Nephron (organoid): Measurements from ENCODE around the gene KMT2A.
A peak's percentile ranks its signal among the peaks of the same experiment; 100 is the strongest.

Experiments
- H3K27ac Mint-ChIP-seq, 3 experiments: 2 replicates each; pipeline ENCODE4 v1.8.0; 2020; ENCODE audit warnings: mixed read lengths in 3 of 3, mild to moderate bottlenecking in 2 of 3, moderate library complexity in 1 of 3
- H3K27me3 Mint-ChIP-seq: 2 replicates; pipeline ENCODE4 v1.8.0; 2021; ENCODE audit warnings: low read depth, mild to moderate bottlenecking, moderate library complexity, mixed read lengths
- H3K36me3 Mint-ChIP-seq: 2 replicates; pipeline ENCODE4 v1.8.0; 2020; ENCODE audit warnings: low read depth, mixed read lengths
- H3K4me1 Mint-ChIP-seq: 2 replicates; pipeline ENCODE4 v1.8.0; 2020; ENCODE audit warnings: mixed read lengths
- H3K4me3 Mint-ChIP-seq, 3 experiments: 2 replicates each; pipeline ENCODE4 v1.8.0; 2020; ENCODE audit warnings: mild to moderate bottlenecking in 3 of 3, mixed read lengths in 3 of 3, moderate library complexity in 2 of 3
- H3K9me3 Mint-ChIP-seq: 2 replicates; pipeline ENCODE4 v1.8.0; 2020; ENCODE audit warnings: mixed read lengths
- TF ChIP-seq, protein P1 (sequence below), 3 experiments: fragments of 200-600 bp; sonication (generic); IDR thresholded peaks; one replicate each; pipeline ENCODE4 v1.5.0; 2021; ENCODE audit warnings: antibody characterized with exemption in 3 of 3; ENCODE audit not compliant: unreplicated experiment in 3 of 3

The KMT2A gene

GRCh38 chr11:118511601-118512000 is 75.3 kb downstream of the KMT2A start:
- H3K36me3 Mint-ChIP-seq: peaks cover 70% of the 10 kb centered on the region
- H3K27me3 Mint-ChIP-seq: no peaks in the 10 kb centered on the region
- H3K27ac Mint-ChIP-seq: no peak overlapping the region
- H3K9me3 Mint-ChIP-seq: no peaks in the 10 kb centered on the region
- TF ChIP-seq, protein P1, sequence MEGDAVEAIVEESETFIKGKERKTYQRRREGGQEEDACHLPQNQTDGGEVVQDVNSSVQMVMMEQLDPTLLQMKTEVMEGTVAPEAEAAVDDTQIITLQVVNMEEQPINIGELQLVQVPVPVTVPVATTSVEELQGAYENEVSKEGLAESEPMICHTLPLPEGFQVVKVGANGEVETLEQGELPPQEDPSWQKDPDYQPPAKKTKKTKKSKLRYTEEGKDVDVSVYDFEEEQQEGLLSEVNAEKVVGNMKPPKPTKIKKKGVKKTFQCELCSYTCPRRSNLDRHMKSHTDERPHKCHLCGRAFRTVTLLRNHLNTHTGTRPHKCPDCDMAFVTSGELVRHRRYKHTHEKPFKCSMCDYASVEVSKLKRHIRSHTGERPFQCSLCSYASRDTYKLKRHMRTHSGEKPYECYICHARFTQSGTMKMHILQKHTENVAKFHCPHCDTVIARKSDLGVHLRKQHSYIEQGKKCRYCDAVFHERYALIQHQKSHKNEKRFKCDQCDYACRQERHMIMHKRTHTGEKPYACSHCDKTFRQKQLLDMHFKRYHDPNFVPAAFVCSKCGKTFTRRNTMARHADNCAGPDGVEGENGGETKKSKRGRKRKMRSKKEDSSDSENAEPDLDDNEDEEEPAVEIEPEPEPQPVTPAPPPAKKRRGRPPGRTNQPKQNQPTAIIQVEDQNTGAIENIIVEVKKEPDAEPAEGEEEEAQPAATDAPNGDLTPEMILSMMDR (IDR thresholded peaks at IDR 0.05; ENCODE audit: unreplicated experiment in 3 of 3): no peak
- H3K4me3 Mint-ChIP-seq: no peak overlapping the region
- no peaks in the 10 kb centered on the region for H3K4me1 Mint-ChIP-seq

- TF ChIP-seq, protein P1 (IDR thresholded peaks at IDR 0.05; ENCODE audit: unreplicated experiment in 3 of 3): no peak
- no peaks in the 10 kb centered on the region for H3K4me1 Mint-ChIP-seq
Observed at GRCh38 chr11:118514103-118514502, 77.8 kb downstream of the KMT2A start.

GRCh38 chr11:118519549-118519948 is 83.3 kb downstream of the KMT2A start:
- TF ChIP-seq, protein P1 (IDR thresholded peaks at IDR 0.05; ENCODE audit: unreplicated experiment in 3 of 3): no peak
- Mint-ChIP-seq H3K9me3 (no peaks in the 10 kb centered on the region), H3K36me3 (peaks cover 71% of the 10 kb centered on the region), H3K27me3 (no peaks in the 10 kb centered on the region), H3K4me1 (peaks cover 23% of the 10 kb centered on the region), H3K4me3 (no peak overlapping the region), H3K27ac (no peak overlapping the region)

More at GRCh38 chr11:118514103-118514502, 77.8 kb downstream of the KMT2A start:
- Mint-ChIP-seq H3K36me3 (peaks cover 61% of the 10 kb centered on the region), H3K27ac (no peak overlapping the region), H3K9me3 (no peaks in the 10 kb centered on the region), H3K4me3 (no peak overlapping the region), H3K27me3 (no peaks in the 10 kb centered on the region)

GRCh38 chr11:118521892-118522311 is 85.6 kb downstream of the KMT2A start:
- peaks cover 30% of the 10 kb centered on the region for H3K4me1 Mint-ChIP-seq
- H3K36me3 Mint-ChIP-seq: peaks cover 58% of the 10 kb centered on the region
- H3K27me3 Mint-ChIP-seq: no peaks in the 10 kb centered on the region
- TF ChIP-seq, protein P1 (IDR thresholded peaks at IDR 0.05; ENCODE audit: unreplicated experiment in 3 of 3): no peak
- no peak overlapping the region for H3K4me3 Mint-ChIP-seq
- no peaks in the 10 kb centered on the region for H3K9me3 Mint-ChIP-seq
- H3K27ac Mint-ChIP-seq: peak overlapping the region in 2 of 3 experiments; percentile 23 to 26

DNA sequence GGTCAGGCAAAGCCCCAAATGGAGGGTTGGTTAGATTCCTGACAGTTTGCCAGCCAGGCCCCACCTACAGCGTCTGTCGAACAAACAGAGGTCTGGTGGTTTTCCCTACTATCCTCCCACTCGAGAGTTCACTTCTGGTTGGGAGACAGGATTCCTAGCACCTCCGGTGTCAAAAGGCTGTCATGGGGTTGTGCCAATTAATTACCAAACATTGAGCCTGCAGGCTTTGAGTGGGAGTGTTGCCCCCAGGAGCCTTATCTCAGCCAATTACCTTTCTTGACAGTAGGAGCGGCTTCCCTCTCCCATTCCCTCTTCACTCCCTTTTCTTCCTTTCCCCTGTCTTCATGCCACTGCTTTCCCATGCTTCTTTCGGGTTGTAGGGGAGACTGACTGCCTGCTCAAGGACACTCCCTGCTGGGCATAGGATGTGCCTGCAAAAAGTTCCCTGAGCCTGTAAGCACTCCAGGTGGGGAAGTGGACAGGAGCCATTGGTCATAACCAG is 86.3 kb downstream of the KMT2A start:
- no peak overlapping the region for H3K4me3 Mint-ChIP-seq
- peak overlapping the region; percentile 39 to 78 (median 65) for H3K27ac Mint-ChIP-seq
- no peaks in the 10 kb centered on the region for H3K9me3 Mint-ChIP-seq
- H3K36me3 Mint-ChIP-seq: peaks cover 62% of the 10 kb centered on the region
- peaks cover 35% of the 10 kb centered on the region for H3K4me1 Mint-ChIP-seq
- TF ChIP-seq, protein P1 (IDR thresholded peaks at IDR 0.05; ENCODE audit: unreplicated experiment in 3 of 3): peak; percentile 30 to 48 (median 39)
- no peaks in the 10 kb centered on the region for H3K27me3 Mint-ChIP-seq

DNA sequence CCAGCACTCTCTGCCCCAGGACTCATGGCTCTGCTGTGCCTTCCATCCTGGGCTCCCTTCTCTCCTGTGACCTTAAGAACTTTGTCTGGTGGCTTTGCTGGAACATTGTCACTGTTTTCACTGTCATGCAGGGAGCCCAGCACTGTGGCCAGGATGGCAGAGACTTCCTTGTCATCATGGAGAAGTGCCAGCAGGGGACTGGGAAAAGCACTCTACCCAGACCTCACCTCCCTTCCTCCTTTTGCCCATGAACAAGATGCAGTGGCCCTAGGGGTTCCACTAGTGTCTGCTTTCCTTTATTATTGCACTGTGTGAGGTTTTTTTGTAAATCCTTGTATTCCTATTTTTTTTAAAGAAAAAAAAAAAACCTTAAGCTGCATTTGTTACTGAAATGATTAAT is 88.1 kb downstream of the KMT2A start:
- H3K36me3 Mint-ChIP-seq: peaks cover 59% of the 10 kb centered on the region
- peaks cover 46% of the 10 kb centered on the region for H3K4me1 Mint-ChIP-seq
- no peak overlapping the region for H3K4me3 Mint-ChIP-seq
- TF ChIP-seq, protein P1 (IDR thresholded peaks at IDR 0.05; ENCODE audit: unreplicated experiment in 3 of 3): no peak
- no peaks in the 10 kb centered on the region for H3K27me3 Mint-ChIP-seq
- H3K9me3 Mint-ChIP-seq: no peaks in the 10 kb centered on the region
- H3K27ac Mint-ChIP-seq: peak overlapping the region in 1 of 3 experiments; percentile 71
